GM19099 (cell line): ENCODE measurements around the gene MACROD2.

ENCODE experiments used
- POLR2A ChIP-seq: IDR thresholded peaks from 3 replicates; pipeline ENCODE4 v1.6.1; 2011; ENCODE audit warnings: low read depth; ENCODE audit not compliant: insufficient read length; ENCODE audit errors: extremely low read depth

MACROD2 gene

DNA sequence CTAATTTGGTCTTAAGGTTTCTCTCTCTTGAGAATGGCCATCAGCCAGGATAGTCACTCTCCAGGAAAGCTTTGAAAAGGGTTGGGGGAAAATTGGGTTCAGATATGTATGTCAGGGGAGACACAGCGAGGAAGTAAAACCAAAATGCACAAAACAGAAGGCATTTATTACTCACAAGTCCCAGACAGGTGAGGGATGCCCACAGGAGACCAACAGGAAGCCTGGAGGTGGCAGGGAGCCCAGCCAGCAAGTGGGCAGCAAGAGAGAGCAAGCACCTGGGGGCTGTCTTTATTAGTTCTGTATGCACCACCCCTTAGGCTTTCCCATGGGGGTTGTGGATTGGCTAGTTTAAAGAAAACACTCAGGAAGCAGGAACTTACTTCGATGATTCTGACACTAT lies 1870.2 kb downstream of the MACROD2 start:
- no peak for TF ChIP-seq POLR2A

DNA sequence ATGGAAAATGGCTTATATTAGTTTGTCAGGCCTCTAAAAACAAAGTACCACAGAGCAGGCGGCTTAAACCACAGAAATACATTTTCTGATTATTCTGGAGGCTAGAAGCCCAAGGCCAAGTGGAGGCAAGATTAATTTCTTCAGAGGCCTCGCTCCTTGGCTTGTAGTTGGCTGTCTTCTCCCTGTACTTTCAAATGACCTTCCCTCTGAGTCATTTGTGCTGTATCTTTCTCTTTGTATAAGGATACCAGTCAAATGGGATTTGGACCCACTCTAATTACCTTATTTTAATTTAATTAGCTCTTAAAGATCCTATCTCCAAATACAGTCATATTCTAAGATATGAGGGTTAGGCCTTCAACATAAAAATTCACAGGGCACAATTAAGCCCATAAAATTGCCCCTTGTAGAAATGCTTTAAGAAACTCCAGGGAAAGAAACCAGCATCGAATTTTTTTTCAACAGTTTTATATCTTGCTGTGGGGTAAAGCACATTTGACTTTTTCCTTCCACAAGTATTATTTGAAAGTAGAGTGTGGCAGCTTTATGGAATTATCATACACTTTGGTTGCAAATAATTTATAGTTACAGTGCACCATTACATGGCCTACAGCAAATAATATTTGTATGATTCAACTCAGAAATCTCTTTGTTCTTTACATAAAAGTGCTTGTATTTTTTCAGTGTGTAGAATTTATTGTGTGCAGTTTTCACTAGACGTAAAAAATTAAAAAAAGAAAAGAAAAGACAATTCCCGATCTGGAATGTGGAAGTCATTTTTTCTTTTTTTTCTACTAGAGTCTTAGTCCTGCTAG lies 1871.8 kb downstream of the MACROD2 start:
- no peak for TF ChIP-seq POLR2A

- TF ChIP-seq POLR2A: no peak
These were observed 1872.6 kb downstream of the MACROD2 start for GRCh38 chr20:15867899-15868298.

DNA sequence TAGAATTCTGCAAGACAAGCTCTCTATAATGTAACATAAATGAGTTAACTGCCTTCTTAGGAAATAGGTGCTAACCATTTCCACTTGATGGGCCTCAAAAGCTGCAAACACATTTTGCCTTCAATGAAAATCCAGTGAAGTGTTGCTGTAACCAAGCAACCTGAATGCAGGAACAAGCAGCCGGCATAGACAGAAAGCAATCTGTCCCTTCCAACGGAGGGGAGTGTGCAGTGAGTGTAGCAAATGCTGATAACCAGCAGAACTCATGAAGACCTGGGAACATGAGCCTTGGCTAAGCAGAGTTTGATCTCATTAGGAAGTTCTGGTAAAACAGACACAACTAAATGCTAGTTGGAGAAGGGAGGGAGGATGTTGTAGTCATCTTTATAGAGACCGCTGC lies 1880.1 kb downstream of the MACROD2 start:
- TF ChIP-seq POLR2A: no peak

DNA sequence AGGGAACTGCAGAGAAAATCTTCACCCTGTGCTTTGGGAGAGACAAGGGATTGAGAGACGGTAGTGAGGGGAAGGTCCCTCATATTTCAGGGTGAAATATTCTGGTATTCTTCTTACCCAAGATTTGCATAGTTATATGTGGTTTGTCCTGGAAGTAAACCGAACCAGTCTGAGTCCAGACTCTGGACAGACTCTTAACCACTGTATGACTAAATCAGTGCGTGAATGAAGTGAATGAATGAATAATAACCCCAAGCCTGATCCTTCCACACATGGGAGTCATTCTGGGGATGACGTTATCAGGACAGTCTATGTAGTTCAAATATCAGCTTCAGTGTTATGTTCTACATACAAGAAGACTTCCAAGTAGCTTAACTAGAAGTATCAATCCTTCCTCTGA lies 1887.2 kb downstream of the MACROD2 start:
- TF ChIP-seq POLR2A: no peak

GRCh38 chr20:15886250-15886649 lies 1890.9 kb downstream of the MACROD2 start:
- TF ChIP-seq POLR2A: no peak

DNA sequence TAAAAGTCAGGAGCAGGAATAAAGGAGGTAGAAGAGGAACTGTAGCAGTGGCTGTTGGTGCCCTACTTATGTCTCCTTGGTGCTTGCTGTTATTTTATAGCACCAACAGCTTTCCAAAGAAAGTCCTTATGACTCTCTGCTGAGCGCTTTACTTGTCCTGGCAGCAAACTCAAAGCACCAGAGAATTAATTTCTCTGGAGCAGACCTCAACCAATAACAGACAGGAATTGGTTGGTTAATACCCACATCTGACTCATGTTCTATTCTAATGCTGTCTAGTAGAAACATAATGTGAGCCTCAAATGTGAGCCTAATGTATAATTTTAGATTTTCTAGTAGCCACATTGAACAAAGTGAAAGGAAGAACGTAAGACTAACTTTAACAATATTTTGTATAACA lies 1892.1 kb downstream of the MACROD2 start:
- TF ChIP-seq POLR2A: no peak

DNA sequence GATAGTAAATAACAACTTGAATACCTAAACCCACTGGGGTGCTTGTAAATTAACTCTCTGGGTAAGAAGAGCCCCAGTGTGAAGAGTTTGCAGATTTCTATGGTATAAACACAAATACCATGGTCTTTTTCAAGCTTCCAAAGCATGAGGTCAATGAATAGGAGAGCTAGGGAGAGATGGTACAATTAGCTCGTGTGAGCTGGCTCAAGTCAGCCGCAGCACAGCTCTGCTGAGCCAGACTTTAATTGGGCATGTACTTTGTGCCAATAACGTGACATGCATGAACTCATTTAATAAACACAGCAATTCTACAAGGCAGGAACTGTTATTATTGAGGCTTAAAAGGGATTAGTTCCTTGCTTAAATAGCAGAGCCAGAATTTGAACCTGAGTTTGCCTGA lies 1893.7 kb downstream of the MACROD2 start:
- no peak for TF ChIP-seq POLR2A

DNA sequence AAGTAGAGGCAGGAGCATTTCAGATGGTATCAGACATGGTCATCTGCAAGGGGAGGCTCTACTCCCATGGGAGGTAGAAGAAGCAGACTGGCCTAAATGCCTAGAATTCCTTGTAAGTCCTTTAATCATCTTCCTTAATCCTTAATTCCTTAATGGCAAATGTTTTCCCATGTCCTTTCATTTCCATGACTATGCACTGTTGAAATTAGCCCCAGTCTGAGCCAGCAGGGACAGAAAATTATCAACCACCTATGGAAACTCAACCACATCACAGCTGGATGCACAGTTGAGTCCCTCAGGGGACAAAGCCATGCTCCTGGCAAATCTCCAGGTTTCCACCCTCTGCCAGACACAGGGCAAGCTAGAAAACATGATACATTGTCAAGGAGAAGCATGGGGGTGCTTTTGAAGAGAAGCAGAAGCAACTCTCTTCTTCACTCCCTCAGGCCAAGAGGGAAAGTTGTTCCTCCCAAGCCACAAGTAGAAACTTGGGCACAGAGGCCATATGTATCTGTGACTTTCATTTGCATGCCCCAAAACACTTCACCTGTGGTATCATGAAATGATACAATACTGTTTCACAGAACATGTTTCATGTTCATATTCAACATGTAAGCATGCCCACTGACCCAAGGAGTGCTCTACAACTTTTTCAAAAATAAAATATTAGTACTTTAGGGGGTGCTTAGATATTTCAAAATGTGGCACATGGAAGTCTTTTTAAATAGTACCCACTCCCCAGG lies 1894.4 kb downstream of the MACROD2 start:
- no peak for TF ChIP-seq POLR2A

GRCh38 chr20:15890407-15890982 lies 1895.2 kb downstream of the MACROD2 start:
- TF ChIP-seq POLR2A: no peak

GRCh38 chr20:15895126-15895525 lies 1899.8 kb downstream of the MACROD2 start:
- TF ChIP-seq POLR2A: no peak

DNA sequence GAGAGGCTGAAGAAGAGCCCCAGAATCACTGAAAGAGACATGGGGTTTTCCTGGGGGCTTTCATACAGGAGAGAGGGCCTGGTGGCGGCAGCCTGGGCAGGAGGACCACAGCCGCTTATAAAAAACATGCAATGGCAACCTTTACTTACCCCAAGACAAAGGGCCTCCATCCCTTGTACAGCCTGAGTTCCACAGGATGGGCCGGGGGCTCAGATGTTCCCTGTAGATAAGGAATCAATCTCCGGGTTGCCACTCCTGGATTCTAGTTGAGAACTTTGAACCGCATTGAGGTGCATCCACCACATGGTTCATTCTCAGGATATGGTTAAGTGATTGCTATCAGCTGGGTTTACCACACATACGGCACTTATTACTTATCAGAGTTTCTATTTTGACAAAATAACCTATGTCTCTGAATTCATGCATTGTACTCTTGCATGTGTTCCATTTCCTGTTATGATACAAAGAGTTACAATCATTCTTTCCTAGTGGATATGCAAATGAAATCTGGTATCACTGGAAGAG lies 1900.3 kb downstream of the MACROD2 start:
- TF ChIP-seq POLR2A: no peak

DNA sequence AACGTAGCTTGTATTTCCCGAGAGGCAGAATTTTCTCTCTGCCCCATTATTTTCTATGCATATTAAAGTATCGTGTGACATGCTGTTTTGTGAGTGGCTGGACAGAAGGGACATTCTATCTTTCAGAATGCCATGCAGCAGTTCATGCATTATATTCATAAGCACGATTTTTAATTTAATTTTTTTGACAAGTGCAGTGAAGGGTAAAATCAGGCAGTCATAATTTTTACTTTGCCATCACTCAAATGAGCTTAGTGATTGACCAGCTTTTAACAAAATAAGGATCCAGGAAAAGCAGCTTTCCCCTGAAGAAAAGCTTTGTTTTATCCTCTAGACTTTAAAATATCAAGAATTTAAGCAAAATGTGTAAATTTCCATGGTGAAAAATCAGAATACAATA lies 1904.7 kb downstream of the MACROD2 start:
- no peak for TF ChIP-seq POLR2A

DNA sequence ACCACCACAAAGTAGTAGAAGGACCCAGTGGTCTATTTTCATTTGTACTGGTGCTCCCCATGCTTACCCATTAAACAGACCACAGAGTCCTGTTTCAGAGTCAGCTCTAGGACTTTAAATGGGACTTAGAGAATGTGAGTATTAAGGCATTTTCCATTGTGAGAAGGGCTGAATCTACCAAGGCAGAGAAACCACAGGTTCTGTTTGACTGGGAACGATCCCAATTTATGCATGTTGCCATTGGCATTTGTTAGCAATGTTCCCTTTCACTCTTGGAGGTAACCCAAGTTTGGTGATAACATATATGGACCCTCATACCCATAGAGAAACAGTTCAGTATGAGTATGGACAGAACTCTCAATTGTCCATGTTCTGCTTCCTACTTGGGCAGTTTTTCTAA lies 1905.1 kb downstream of the MACROD2 start:
- TF ChIP-seq POLR2A: no peak

DNA sequence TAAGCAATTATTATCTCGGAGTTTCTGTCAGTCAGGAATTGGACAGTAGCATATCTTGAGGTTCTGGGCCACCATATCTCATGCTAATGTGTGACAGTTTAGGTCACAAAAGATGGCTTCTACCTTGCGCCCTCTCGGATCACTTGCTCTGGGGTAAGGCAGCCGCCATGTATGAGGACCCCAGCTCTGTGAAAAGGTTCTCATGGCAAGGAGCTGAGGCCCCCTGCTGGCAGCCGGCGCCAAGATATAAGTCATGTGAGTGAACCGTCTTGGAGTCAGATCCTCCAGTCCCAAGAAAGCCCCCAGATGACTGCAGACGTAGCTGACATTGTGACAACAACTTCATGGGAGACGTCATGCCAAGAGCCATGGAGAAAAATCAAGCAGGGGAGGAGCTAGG lies 1907.2 kb downstream of the MACROD2 start:
- no peak for TF ChIP-seq POLR2A

GRCh38 chr20:15905661-15906060 lies 1910.3 kb downstream of the MACROD2 start:
- TF ChIP-seq POLR2A: no peak
